Progenitor cell of endocrine pancreas (in vitro differentiated cells): ENCODE measurements around the gene RGS14. TPM values are rescaled to one million over a fixed set of nuclear protein-coding genes. Genes with fewer than 3 reads are reported as not detected.
A peak's percentile ranks its signal among the peaks of the same experiment; 100 is the strongest.

Source experiments
- DNase-seq: peaks from one replicate; pipeline ENCODE4 v3.0.0; 2021; ENCODE audit warnings: low spot score; ENCODE audit not compliant: unreplicated experiment
- H3K27ac Mint-ChIP-seq: 2 replicates; pipeline ENCODE4 v1.8.0; 2021; ENCODE audit warnings: mild to moderate bottlenecking, moderate library complexity, mixed read lengths
- H3K27me3 Mint-ChIP-seq: 2 replicates; pipeline ENCODE4 v1.8.0; 2021; ENCODE audit warnings: mixed read lengths
- H3K36me3 Mint-ChIP-seq: 2 replicates; pipeline ENCODE4 v1.8.0; 2022; ENCODE audit warnings: mixed read lengths; ENCODE audit not compliant: insufficient read depth
- H3K4me1 Mint-ChIP-seq: 2 replicates; pipeline ENCODE4 v1.8.0; 2021; ENCODE audit warnings: low read depth, mixed read lengths
- H3K4me3 Mint-ChIP-seq: 2 replicates; pipeline ENCODE4 v1.8.0; 2021; ENCODE audit warnings: low read depth, mild to moderate bottlenecking, moderate library complexity, mixed read lengths
- H3K9me3 Mint-ChIP-seq: 2 replicates; pipeline ENCODE4 v1.8.0; 2021; ENCODE audit warnings: low read depth, mixed read lengths
- total RNA-seq: library from RNA; stranded (reverse); gene quantifications from 2 replicates; pipeline ENCODE4 v1.2.1, GENCODE V29; 2021
- TF ChIP-seq, protein P1 (sequence below): fragments of 200-600 bp; sonication (generic); IDR thresholded peaks from one replicate; pipeline ENCODE4 v1.5.0; 2021; ENCODE audit warnings: antibody characterized with exemption, mild to moderate bottlenecking; ENCODE audit not compliant: unreplicated experiment

The RGS14 gene
- total RNA-seq, 1 donor from 2014 or later = 13.0 TPM

DNA sequence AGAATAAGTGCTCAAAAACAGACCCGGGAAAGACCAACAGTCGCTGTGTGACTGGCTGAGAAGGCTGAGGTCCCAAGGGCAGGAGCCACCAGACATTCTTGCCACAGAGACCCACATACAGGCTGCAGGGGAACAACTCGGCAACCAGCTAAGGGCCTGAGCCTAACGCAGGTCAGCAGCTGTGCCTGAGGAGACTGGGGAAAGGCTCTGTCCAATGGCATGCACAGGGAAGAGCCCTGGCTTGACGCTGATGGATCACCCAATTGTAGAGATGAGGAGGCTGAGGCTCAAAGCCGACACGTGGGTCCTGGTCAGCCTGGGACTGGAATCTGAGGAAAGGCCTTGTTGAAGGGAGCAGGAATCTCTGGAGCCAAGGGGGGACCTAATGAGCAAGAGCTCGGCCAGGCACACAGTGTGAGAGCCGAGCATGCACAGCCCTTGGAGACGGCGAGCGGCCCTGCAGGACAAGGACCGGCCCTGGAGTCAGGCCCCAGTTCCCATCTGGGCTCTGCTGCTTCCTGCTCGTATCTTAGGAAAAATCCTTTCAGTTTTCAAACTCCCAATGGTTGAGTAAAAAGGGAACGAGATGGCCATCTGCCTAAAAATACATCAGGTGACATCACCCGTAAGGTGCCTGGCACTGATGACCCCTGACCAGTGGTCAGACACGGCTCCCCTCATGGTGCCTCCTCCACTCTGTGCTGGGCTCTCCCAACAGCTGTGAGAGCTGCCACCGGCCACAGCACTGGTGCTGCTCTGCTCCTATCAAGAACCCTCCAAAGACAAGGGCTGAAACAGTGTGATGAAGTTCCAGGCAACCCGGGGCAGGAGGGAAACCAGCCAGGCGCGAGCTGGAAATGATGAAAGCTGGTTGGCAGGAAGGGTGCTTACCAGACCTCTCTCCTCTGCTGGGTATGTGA, 22.7 kb upstream of the RGS14 start:
- H3K27ac Mint-ChIP-seq = no peak overlapping the region
- H3K27me3 Mint-ChIP-seq = no peaks in the 10 kb centered on the region
- peaks cover 34% of the 10 kb centered on the region for H3K36me3 Mint-ChIP-seq
- peaks cover under 1% of the 10 kb centered on the region for H3K4me1 Mint-ChIP-seq
- TF ChIP-seq, protein P1, sequence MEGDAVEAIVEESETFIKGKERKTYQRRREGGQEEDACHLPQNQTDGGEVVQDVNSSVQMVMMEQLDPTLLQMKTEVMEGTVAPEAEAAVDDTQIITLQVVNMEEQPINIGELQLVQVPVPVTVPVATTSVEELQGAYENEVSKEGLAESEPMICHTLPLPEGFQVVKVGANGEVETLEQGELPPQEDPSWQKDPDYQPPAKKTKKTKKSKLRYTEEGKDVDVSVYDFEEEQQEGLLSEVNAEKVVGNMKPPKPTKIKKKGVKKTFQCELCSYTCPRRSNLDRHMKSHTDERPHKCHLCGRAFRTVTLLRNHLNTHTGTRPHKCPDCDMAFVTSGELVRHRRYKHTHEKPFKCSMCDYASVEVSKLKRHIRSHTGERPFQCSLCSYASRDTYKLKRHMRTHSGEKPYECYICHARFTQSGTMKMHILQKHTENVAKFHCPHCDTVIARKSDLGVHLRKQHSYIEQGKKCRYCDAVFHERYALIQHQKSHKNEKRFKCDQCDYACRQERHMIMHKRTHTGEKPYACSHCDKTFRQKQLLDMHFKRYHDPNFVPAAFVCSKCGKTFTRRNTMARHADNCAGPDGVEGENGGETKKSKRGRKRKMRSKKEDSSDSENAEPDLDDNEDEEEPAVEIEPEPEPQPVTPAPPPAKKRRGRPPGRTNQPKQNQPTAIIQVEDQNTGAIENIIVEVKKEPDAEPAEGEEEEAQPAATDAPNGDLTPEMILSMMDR = no peak
- H3K9me3 Mint-ChIP-seq = no peaks in the 10 kb centered on the region
- H3K4me3 Mint-ChIP-seq = no peak overlapping the region
- no peak for DNase-seq

DNA sequence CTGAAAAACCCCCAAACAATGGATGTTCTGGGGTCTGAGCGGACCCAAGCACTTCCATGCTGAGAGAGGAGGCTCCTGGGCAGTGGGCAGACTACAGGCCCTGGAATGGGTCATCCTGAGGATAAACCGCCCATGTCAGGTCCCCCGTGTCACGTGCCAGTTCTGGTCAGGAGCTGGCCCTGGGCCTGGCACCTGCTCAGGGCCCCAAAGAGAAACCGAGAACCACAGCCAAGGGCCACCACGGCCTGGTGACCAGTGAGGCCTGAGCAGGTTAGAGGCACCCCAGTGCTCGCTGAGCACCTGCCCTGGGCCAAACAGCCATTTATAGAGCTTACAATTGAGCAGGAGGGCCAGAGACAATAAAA, 22.0 kb upstream of the RGS14 start:
- no peak for DNase-seq
- no peaks in the 10 kb centered on the region for H3K4me1 Mint-ChIP-seq
- H3K27ac Mint-ChIP-seq = no peak overlapping the region
- H3K27me3 Mint-ChIP-seq = no peaks in the 10 kb centered on the region
- H3K9me3 Mint-ChIP-seq = no peaks in the 10 kb centered on the region
- TF ChIP-seq, protein P1 = no peak
- peaks cover 28% of the 10 kb centered on the region for H3K36me3 Mint-ChIP-seq
- no peak overlapping the region for H3K4me3 Mint-ChIP-seq

DNA sequence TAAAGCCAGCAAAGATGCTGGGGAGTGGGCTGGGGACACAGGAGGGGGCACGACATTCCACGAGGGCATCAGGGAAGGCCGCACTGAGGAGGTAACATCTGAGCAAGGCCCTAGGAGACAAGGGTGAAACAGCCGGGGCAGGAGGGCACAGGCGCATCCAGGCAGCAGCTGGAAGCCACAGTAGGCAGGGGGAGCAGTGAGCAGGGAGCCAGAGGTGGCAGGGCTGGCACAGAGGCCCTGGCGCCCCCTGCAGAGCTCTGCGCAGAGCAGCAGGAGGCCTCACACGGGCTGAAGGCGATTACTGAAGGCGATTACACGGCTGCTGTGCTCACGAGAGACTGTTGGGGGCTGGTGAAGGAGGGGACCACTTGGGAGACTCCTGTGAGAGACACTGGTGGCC, 21.6 kb upstream of the RGS14 start:
- no peaks in the 10 kb centered on the region for H3K4me1 Mint-ChIP-seq
- TF ChIP-seq, protein P1 = peak; percentile 46
- no peak for DNase-seq
- no peaks in the 10 kb centered on the region for H3K9me3 Mint-ChIP-seq
- no peak overlapping the region for H3K27ac Mint-ChIP-seq
- H3K36me3 Mint-ChIP-seq = peaks cover 28% of the 10 kb centered on the region
- no peaks in the 10 kb centered on the region for H3K27me3 Mint-ChIP-seq
- no peak overlapping the region for H3K4me3 Mint-ChIP-seq

DNA sequence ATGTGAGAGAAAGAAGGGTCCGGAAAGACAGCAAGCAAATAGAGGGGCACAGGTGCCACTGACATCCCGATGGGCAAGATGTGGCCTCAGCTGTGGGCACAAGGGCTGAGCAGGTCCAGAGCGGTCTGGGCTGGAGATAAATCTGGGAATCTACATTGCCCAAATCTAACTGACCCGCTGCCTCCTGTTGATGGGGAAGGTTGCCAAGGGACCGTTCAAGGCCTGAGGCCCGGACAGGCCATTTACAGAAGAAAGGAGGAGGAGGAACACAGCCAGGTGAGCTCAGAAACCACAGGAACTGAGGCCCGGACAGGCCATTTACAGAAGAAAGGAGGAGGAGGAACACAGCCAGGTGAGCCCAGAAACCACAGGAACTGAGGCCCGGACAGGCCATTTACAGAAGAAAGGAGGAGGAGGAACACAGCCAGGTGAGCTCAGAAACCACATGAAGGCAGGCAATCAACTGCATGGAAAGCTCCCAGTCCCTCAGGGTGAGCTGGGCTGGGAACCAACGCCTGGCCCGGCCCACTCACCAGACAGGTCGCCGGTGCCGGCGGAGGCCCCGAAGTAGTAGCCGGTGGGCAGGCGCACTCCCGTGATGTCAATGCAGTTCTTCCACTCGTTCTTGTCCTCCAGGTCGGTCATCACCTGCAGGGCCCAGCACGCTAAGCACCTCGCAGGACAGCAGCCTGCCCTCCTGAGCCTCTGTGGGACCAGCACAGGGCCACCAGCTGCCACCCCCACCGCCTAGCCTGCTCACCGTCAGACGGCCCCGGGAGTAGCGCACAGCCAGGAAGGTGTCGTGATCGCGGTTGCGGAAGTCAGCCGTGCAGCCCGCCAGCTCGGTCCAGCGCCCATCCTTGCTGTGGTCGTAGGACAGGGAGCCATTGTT, 20.9 kb upstream of the RGS14 start:
- TF ChIP-seq, protein P1 = no peak
- no peak for DNase-seq
- no peaks in the 10 kb centered on the region for H3K9me3 Mint-ChIP-seq
- H3K27ac Mint-ChIP-seq = no peak overlapping the region
- peaks cover 31% of the 10 kb centered on the region for H3K36me3 Mint-ChIP-seq
- H3K27me3 Mint-ChIP-seq = no peaks in the 10 kb centered on the region
- no peaks in the 10 kb centered on the region for H3K4me1 Mint-ChIP-seq
- no peak overlapping the region for H3K4me3 Mint-ChIP-seq

DNA sequence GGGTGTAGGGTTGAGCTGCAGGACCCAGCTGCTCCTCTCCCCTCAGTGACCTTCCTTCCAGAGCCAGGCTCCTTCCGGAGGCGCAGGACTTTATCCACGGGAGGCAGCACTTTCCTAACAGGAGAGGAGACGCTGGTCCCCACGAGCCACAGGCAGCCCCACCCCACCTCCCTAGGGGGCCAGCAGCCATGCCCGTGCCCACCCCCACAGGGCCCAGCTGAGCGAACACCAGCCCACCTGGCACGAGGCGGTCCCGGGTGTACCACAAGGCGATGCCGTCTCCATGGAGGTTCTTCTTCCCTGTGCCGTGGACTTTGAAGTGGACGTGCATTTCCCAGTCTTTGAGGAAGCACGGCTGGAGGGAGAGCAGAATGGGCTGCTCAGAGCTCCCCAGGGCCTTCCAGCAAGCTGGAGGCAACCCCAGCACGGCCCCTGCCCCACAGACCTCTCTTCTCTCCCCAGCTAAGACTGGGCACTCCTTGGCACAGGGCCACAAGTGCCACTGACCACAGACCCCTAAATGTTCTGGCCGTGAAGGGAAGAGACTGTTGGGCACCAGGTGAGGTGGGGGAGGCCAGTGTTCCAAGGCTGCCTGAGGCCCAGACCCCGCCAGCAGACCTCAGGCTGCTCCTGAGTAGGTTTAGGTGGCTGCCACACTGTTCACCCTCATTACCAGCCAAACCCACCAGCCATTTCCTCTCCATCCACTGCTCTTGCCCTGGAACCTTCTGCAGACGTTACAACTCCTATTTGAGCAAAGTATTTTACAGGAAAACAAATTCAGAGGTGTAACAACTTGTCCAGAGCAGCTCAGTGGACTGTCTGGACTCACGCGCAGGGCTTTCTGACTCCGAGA, 19.2 kb upstream of the RGS14 start:
- Mint-ChIP-seq H3K27me3 (no peaks in the 10 kb centered on the region), H3K4me1 (no peaks in the 10 kb centered on the region), H3K9me3 (no peaks in the 10 kb centered on the region), H3K27ac (no peak overlapping the region), H3K4me3 (no peak overlapping the region), H3K36me3 (peaks cover 31% of the 10 kb centered on the region)
- TF ChIP-seq, protein P1 = no peak
- DNase-seq = no peak
